Spleen (tissue), 7 donors: ENCODE measurements around the gene INPP5D.

Experiments
- POLR2A ChIP-seq, 3 donors: fragments of 450-650 bp; IDR thresholded peaks; one replicate each; pipeline ENCODE4 v1.5.1; 2017; ENCODE audit warnings: antibody characterized with exemption in 3 of 3, mild to moderate bottlenecking in 1 of 3
- POLR2AphosphoS5 ChIP-seq, 3 donors: sonication (generic); formaldehyde crosslinking; IDR thresholded peaks; one replicate each; pipeline ENCODE4 v1.5.1; 2017; ENCODE audit warnings: antibody characterized with exemption in 3 of 3
- TF ChIP-seq, protein P1 (sequence below), 11 experiments: fragments of 200-600 bp in 7 of 11; fragments of 450-650 bp in 4 of 11; sonication (generic) in 4 of 11; IDR thresholded peaks in 8 of 11; conservative IDR thresholded peaks in 3 of 11; 1 replicate in 7 of 11; 2 replicates in 4 of 11; pipeline versions ENCODE4 v1.4.0 to v1.8.0; 2016 to 2021; ENCODE audit warnings: antibody characterized with exemption in 11 of 11, inconsistent platforms in 4 of 11, mild to moderate bottlenecking in 1 of 11
- donor health status: DM: no; HTN: no; CAD: no; lungs with moderate emphysema.
- donor health status: DM: no; HTN: no; CAD: no.
- donor health status: DM: no; HTN: no; CAD: no.

DNA sequence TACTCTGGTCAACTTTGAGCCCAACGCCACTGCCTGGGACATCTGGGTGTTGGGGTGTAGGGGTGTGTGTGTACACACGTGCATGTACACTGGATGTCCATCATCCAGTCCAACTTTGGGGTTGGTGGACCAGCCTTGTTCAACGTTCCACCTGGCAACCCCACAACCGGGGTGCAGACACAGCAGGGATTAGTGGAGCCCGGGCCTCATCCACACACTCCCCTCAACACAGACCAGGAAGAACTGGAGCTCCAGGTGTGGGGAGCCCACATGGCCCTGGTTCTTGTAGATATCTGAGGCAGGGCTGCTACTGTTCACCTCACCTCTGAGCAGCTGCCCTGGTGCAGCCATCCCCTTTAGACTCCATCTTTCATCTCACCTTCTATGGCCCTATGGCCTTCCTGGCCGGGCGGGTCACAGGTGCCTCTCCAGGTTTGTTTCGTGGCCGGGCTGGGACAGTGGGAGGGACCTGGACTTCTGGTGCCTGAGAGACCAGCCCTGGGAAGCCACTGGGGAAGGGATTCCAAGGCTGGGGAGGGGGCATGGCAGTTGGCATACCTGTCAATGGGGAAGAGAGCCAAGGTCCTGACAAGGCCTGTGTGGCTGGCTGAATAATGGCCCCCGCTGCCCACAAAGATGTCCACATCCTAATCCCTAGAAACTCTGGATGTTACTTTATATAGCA is 20.2 kb upstream of the INPP5D start:
- TF ChIP-seq, protein P1, sequence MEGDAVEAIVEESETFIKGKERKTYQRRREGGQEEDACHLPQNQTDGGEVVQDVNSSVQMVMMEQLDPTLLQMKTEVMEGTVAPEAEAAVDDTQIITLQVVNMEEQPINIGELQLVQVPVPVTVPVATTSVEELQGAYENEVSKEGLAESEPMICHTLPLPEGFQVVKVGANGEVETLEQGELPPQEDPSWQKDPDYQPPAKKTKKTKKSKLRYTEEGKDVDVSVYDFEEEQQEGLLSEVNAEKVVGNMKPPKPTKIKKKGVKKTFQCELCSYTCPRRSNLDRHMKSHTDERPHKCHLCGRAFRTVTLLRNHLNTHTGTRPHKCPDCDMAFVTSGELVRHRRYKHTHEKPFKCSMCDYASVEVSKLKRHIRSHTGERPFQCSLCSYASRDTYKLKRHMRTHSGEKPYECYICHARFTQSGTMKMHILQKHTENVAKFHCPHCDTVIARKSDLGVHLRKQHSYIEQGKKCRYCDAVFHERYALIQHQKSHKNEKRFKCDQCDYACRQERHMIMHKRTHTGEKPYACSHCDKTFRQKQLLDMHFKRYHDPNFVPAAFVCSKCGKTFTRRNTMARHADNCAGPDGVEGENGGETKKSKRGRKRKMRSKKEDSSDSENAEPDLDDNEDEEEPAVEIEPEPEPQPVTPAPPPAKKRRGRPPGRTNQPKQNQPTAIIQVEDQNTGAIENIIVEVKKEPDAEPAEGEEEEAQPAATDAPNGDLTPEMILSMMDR (IDR thresholded peaks at IDR 0.05 in 8 of 11, conservative IDR thresholded peaks at IDR 0.05 in 3 of 11): no peak
- TF ChIP-seq POLR2A (IDR thresholded peaks at IDR 0.05) (no peak), POLR2AphosphoS5 (IDR thresholded peaks at IDR 0.05) (no peak)
